SK-N-MC (cell line): ENCODE data around the gene TMEM164.

Experiments used
- EZH2 ChIP-seq: fragments of 200-600 bp; sonication (generic); IDR thresholded peaks from one replicate; pipeline ENCODE4 v1.6.1; 2017; ENCODE audit warnings: antibody characterized with exemption
- FOXP2 ChIP-seq: optimal IDR thresholded peaks from 2 replicates; pipeline ENCODE3; 2011; ENCODE audit warnings: mild to moderate bottlenecking, moderate library complexity; ENCODE audit not compliant: insufficient read depth; ENCODE audit errors: extremely low read length, control extremely low read depth
- POLR2AphosphoS5 ChIP-seq: IDR thresholded peaks from 2 replicates; pipeline ENCODE4 v1.6.1; 2012; ENCODE audit warnings: mild to moderate bottlenecking, low read depth, low read length, borderline replicate concordance

- TF ChIP-seq EZH2 (no peak), POLR2AphosphoS5 (no peak), FOXP2 (no peak)
Observed at GRCh38 chrX:110171442-110171841, 168.5 kb downstream of the TMEM164 start.
